ENCODE data around the gene NPTX1.

GRCh38 chr17:80439499-80439898 is 36.9 kb downstream of the NPTX1 start:
- TF ChIP-seq CTCF (IDR thresholded peaks at IDR 0.05; ENCODE audit: low read depth, low read length, poor library complexity, severe bottlenecking) (no peak), EZH2phosphoT487 (IDR thresholded peaks at IDR 0.05; ENCODE audit: borderline replicate concordance, low read length) (no peak)

Measured in DOHH2 (cell line).